ENCODE results near the gene RPL32. TPM values are rescaled to one million over a fixed set of nuclear protein-coding genes. Genes with fewer than 3 reads are reported as not detected.

Gene RPL32
- total and polyA plus RNA-seq, 9 of the 15 experiments (the other 6 are each of a cell fraction or from before 2014, with no cell fraction given), result 2,738 to 6,200 (median 4,286) TPM

DNA sequence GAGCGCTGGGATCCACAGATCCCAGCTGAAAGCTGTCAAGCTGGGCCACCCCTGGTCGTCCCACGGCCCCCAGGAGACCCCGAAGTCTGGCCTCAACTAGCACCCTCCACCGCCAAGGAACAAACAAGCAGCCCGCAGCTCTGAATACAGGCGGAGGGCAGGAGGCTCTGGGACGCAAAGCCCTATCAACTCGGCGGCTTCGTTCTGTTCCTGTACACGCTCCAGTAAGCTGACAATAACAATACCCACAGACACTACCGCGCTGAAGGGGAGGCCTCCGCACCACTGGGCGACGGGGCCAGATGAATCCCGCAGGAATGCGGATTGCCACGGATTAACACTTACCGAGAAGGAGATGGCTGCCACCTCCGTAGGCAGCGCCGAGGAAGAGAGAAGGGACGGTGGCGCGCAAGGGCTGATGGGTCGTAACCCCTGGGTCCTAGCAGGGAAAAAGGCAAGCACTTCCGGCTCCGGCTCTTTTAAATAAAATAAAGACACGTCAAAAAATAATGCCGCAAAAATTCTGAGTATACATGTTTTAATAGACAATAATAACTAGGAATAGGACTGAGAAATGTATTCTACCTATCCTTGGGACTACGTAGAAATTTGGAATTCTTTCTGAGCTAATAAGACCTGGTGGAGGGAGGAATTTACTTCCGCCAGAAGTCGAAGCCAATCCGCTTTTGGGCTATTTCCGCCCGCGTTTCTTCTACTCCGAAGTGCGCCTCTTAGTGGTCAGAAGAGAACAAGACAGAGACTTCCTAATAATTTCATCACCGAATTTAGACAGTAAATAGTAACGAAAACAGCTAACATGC, at the start of gene RPL32 (continued):
- TF ChIP-seq CCNT2 (IDR thresholded peaks at IDR 0.05; ENCODE audit: borderline replicate concordance, extremely low read depth, insufficient read length, low read depth, low read length) (no peak), ZC3H11A (IDR thresholded peaks at IDR 0.05; ENCODE audit: low read depth, low read length) (no peak), NBN (IDR thresholded peaks at IDR 0.05; ENCODE audit: low read depth) (peak; percentile 19), ELF2 (CRISPR knock-in tag; IDR thresholded peaks at IDR 0.05) (peak; percentile 100), RBM17 (IDR thresholded peaks at IDR 0.05; ENCODE audit: borderline replicate concordance, low read depth, low read length) (no peak), POLR2AphosphoS5 (IDR thresholded peaks at IDR 0.05; ENCODE audit: control insufficient read depth, insufficient read depth, low read depth, low read length) (peak; percentile 99), YBX1 (IDR thresholded peaks at IDR 0.05) (no peak), EGR1 (conservative IDR thresholded peaks at IDR 0.05) (peak; percentile 50), GABPB2 (CRISPR knock-in tag; conservative IDR thresholded peaks at IDR 0.05) (no peak), CHD2 (IDR thresholded peaks at IDR 0.05; ENCODE audit: low read depth, low read length) (no peak), BRF1 (IDR thresholded peaks at IDR 0.05; ENCODE audit: borderline replicate concordance, extremely low read depth, insufficient read length) (no peak), CEBPG (CRISPR knock-in tag; IDR thresholded peaks at IDR 0.05) (peak; percentile 62; the same call in 1 of the 2 replicates), CEBPG (tag; conservative IDR thresholded peaks at IDR 0.05 in 1 of 2, IDR thresholded peaks at IDR 0.05 in 1 of 2) (peak; percentile 75 to 90), ZNF75A (CRISPR knock-in tag; IDR thresholded peaks at IDR 0.05) (no peak), SETDB1 (IDR thresholded peaks at IDR 0.05; ENCODE audit: low read length) (no peak)
- TF ChIP-seq, protein P1, sequence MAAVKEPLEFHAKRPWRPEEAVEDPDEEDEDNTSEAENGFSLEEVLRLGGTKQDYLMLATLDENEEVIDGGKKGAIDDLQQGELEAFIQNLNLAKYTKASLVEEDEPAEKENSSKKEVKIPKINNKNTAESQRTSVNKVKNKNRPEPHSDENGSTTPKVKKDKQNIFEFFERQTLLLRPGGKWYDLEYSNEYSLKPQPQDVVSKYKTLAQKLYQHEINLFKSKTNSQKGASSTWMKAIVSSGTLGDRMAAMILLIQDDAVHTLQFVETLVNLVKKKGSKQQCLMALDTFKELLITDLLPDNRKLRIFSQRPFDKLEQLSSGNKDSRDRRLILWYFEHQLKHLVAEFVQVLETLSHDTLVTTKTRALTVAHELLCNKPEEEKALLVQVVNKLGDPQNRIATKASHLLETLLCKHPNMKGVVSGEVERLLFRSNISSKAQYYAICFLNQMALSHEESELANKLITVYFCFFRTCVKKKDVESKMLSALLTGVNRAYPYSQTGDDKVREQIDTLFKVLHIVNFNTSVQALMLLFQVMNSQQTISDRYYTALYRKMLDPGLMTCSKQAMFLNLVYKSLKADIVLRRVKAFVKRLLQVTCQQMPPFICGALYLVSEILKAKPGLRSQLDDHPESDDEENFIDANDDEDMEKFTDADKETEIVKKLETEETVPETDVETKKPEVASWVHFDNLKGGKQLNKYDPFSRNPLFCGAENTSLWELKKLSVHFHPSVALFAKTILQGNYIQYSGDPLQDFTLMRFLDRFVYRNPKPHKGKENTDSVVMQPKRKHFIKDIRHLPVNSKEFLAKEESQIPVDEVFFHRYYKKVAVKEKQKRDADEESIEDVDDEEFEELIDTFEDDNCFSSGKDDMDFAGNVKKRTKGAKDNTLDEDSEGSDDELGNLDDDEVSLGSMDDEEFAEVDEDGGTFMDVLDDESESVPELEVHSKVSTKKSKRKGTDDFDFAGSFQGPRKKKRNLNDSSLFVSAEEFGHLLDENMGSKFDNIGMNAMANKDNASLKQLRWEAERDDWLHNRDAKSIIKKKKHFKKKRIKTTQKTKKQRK (IDR thresholded peaks at IDR 0.05; ENCODE audit: borderline replicate concordance, low read depth, low read length), result no peak
- TF ChIP-seq, protein P2, sequence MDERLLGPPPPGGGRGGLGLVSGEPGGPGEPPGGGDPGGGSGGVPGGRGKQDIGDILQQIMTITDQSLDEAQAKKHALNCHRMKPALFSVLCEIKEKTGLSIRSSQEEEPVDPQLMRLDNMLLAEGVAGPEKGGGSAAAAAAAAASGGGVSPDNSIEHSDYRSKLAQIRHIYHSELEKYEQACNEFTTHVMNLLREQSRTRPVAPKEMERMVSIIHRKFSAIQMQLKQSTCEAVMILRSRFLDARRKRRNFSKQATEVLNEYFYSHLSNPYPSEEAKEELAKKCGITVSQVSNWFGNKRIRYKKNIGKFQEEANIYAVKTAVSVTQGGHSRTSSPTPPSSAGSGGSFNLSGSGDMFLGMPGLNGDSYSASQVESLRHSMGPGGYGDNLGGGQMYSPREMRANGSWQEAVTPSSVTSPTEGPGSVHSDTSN (CRISPR knock-in tag; IDR thresholded peaks at IDR 0.05; ENCODE audit: low read depth), result no peak
- TF ChIP-seq, protein P2 (tag; conservative IDR thresholded peaks at IDR 0.05; ENCODE audit: low read depth), result no peak
- TF ChIP-seq, protein P3, sequence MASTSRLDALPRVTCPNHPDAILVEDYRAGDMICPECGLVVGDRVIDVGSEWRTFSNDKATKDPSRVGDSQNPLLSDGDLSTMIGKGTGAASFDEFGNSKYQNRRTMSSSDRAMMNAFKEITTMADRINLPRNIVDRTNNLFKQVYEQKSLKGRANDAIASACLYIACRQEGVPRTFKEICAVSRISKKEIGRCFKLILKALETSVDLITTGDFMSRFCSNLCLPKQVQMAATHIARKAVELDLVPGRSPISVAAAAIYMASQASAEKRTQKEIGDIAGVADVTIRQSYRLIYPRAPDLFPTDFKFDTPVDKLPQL (IDR thresholded peaks at IDR 0.05; ENCODE audit: extremely low read depth, insufficient read length), result peak; percentile 59
- TF ChIP-seq, protein P4, sequence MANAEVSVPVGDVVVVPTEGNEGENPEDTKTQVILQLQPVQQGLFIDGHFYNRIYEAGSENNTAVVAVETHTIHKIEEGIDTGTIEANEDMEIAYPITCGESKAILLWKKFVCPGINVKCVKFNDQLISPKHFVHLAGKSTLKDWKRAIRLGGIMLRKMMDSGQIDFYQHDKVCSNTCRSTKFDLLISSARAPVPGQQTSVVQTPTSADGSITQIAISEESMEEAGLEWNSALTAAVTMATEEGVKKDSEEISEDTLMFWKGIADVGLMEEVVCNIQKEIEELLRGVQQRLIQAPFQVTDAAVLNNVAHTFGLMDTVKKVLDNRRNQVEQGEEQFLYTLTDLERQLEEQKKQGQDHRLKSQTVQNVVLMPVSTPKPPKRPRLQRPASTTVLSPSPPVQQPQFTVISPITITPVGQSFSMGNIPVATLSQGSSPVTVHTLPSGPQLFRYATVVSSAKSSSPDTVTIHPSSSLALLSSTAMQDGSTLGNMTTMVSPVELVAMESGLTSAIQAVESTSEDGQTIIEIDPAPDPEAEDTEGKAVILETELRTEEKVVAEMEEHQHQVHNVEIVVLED (CRISPR knock-in tag; IDR thresholded peaks at IDR 0.05), result peak; percentile 47; the same call in 1 of the 2 replicates
